BLaER1 treated with 17β-estradiol and CSF1 and Interleukin-3, amounts not matched to agents 10 nM and 100 nM (cell line): ENCODE results near the gene SULT1C3.
"Not testable (repeated sequence)": the region's sequence is repeated elsewhere in the genome, so short reads cannot be mapped to it uniquely, and the experiment has no call there.

Source experiments
- H3K27ac ChIP-seq, 11 experiments: shearing (Covaris generic); formaldehyde crosslinking; 2 replicates each; pipeline ENCODE4 v1.8.1; 2022
- H3K27me3 ChIP-seq, 11 experiments: shearing (Covaris generic); formaldehyde crosslinking; 2 replicates each; pipeline ENCODE4 v1.8.1; 2022
- H3K36me3 ChIP-seq, 11 experiments: shearing (Covaris generic); formaldehyde crosslinking; 2 replicates each; pipeline ENCODE4 v1.8.1; 2022
- H3K4me1 ChIP-seq, 10 experiments: shearing (Covaris generic); formaldehyde crosslinking; 2 replicates each; pipeline ENCODE4 v1.8.1; 2022
- H3K4me2 ChIP-seq, 11 experiments: shearing (Covaris generic); formaldehyde crosslinking; 2 replicates each; pipeline ENCODE4 v1.8.1; 2022
- H3K4me3 ChIP-seq, 10 experiments: shearing (Covaris generic); formaldehyde crosslinking; 2 replicates each; pipeline ENCODE4 v1.8.1; 2022
- H3K9ac ChIP-seq, 11 experiments: shearing (Covaris generic); formaldehyde crosslinking; 2 replicates each; pipeline ENCODE4 v1.8.1; 2022
- H3K9me3 ChIP-seq, 11 experiments: shearing (Covaris generic); formaldehyde crosslinking; replicated peaks in 1 of 11; 2 replicates each; pipeline ENCODE4 v1.8.1; 2022
- H4K20me1 ChIP-seq, 11 experiments: shearing (Covaris generic); formaldehyde crosslinking; 2 replicates each; pipeline ENCODE4 v1.8.1; 2022
- Cebpa-rat ChIP-seq, 11 experiments: shearing (Covaris generic); IDR thresholded peaks; 2 replicates each; pipeline ENCODE4 v1.8.1; 2022

The SULT1C3 gene

GRCh38 chr2:108279468-108279867, 39.7 kb downstream of the SULT1C3 start:
- Histone ChIP-seq H3K27ac (no peak overlapping the region), H3K9me3 (peaks cover 0 to 6% (median 0%) of the 10 kb centered on the region in 11 experiments; a peak in 4 of 22 replicates), H3K4me1 (peaks cover 0 to 16% (median 5%) of the 10 kb centered on the region in 10 experiments; a peak in 8 of 20 replicates), H3K4me3 (no peak overlapping the region), H3K9ac (no peak overlapping the region), H3K27me3 (no peaks in the 10 kb centered on the region), H4K20me1 (no peaks in the 10 kb centered on the region), H3K4me2 (0 out of 22 replicates have a peak overlapping the region, but pooled peaks of 1 of the 11 experiments have one; percentile 11), H3K36me3 (no peaks in the 10 kb centered on the region)
- TF ChIP-seq Cebpa-rat (IDR thresholded peaks at IDR 0.05): no peak

- no peak overlapping the region for H3K4me3 ChIP-seq
- TF ChIP-seq Cebpa-rat (IDR thresholded peaks at IDR 0.05): no peak
- H3K9ac ChIP-seq: no peak overlapping the region
- peaks cover 0 to 6% (median 0%) of the 10 kb centered on the region in 11 experiments; a peak in 4 of 22 replicates for H3K9me3 ChIP-seq
- H3K36me3 ChIP-seq: no peaks in the 10 kb centered on the region
- H3K27ac ChIP-seq: no peak overlapping the region
- peaks cover 0 to 16% (median 5%) of the 10 kb centered on the region in 10 experiments; a peak in 8 of 20 replicates for H3K4me1 ChIP-seq
- H3K4me2 ChIP-seq: no peak overlapping the region
- no peaks in the 10 kb centered on the region for H3K27me3 ChIP-seq
- H4K20me1 ChIP-seq: no peaks in the 10 kb centered on the region
These were observed 40.7 kb downstream of the SULT1C3 start for GRCh38 chr2:108280466-108280865.

GRCh38 chr2:108284566-108284965, 44.8 kb downstream of the SULT1C3 start:
- not testable (repeated sequence) for H3K9me3 ChIP-seq, H3K27me3 ChIP-seq, H3K9ac ChIP-seq, H3K4me1 ChIP-seq, H4K20me1 ChIP-seq, H3K4me3 ChIP-seq, H3K36me3 ChIP-seq, H3K27ac ChIP-seq, H3K4me2 ChIP-seq

GRCh38 chr2:108285616-108286015, 45.8 kb downstream of the SULT1C3 start:
- no peaks in the 10 kb centered on the region for H3K27me3 ChIP-seq
- TF ChIP-seq Cebpa-rat (IDR thresholded peaks at IDR 0.05): no peak
- H3K27ac ChIP-seq: no peak overlapping the region

GRCh38 chr2:108287169-108287568, 47.4 kb downstream of the SULT1C3 start:
- Histone ChIP-seq H4K20me1 (no peaks in the 10 kb centered on the region), H3K9me3 (peaks cover 0 to 6% (median 0%) of the 10 kb centered on the region in 11 experiments; a peak in 4 of 22 replicates), H3K36me3 (no peaks in the 10 kb centered on the region), H3K4me3 (no peak overlapping the region), H3K4me1 (no peaks in the 10 kb centered on the region), H3K27me3 (no peaks in the 10 kb centered on the region), H3K9ac (no peak overlapping the region), H3K27ac (no peak overlapping the region), H3K4me2 (no peak overlapping the region)
- peak in 2 of 11 experiments; percentile 6 to 19; a peak in 1 of 22 replicates for TF ChIP-seq Cebpa-rat (IDR thresholded peaks at IDR 0.05)

More at GRCh38 chr2:108285616-108286015, 45.8 kb downstream of the SULT1C3 start:
- Histone ChIP-seq H3K9ac (no peak overlapping the region), H3K4me1 (no peaks in the 10 kb centered on the region), H3K4me2 (no peak overlapping the region), H3K4me3 (no peak overlapping the region), H3K36me3 (no peaks in the 10 kb centered on the region), H3K9me3 (peaks cover 0 to 6% (median 0%) of the 10 kb centered on the region in 11 experiments; a peak in 4 of 22 replicates), H4K20me1 (no peaks in the 10 kb centered on the region)

- H3K36me3 ChIP-seq: no peaks in the 10 kb centered on the region
- no peak for TF ChIP-seq Cebpa-rat (IDR thresholded peaks at IDR 0.05)
- no peak within 1 kb of the TSS for H3K27ac ChIP-seq
- no peaks in the 10 kb centered on the region for H3K27me3 ChIP-seq
- peaks cover 0 to under 1% (median 0%) of the 10 kb centered on the region in 11 experiments; a peak in 1 of 22 replicates for H3K9me3 ChIP-seq
- no peaks in the 10 kb centered on the region for H4K20me1 ChIP-seq
- H3K4me2 ChIP-seq: no peak within 1 kb of the TSS
- no peak within 1 kb of the TSS for H3K9ac ChIP-seq
- no peak within 1 kb of the TSS for H3K4me3 ChIP-seq
- H3K4me1 ChIP-seq: no peaks in the 10 kb centered on the region
These were observed 48.9 kb downstream of the SULT1C3 start, which contains the start of gene SULT1C2 for GRCh38 chr2:108288534-108289106. Gene SULT1C2, plus strand, starts transcription at chr2:108288895. Its CDS starts 4,773 bp downstream, at chr2:108293668.

GRCh38 chr2:108293850-108294249, 54.1 kb downstream of the SULT1C3 start:
- Histone ChIP-seq H3K27me3 (no peaks in the 10 kb centered on the region), H3K4me1 (no peaks in the 10 kb centered on the region), H3K4me3 (no peak overlapping the region), H3K9ac (no peak overlapping the region), H3K4me2 (no peak overlapping the region), H3K9me3 (peaks cover 5 to 15% (median 10%) of the 10 kb centered on the region in 11 experiments; a peak in 11 of 22 replicates), H3K27ac (no peak overlapping the region), H4K20me1 (no peaks in the 10 kb centered on the region), H3K36me3 (no peaks in the 10 kb centered on the region)
- no peak for TF ChIP-seq Cebpa-rat (IDR thresholded peaks at IDR 0.05)

GRCh38 chr2:108297436-108298141, 57.8 kb downstream of the SULT1C3 start:
- Histone ChIP-seq H3K27me3 (no peaks in the 10 kb centered on the region), H3K9ac (no peak overlapping the region), H3K36me3 (no peaks in the 10 kb centered on the region), H3K4me1 (peaks cover 0 to 7% (median 0%) of the 10 kb centered on the region in 10 experiments; a peak in 3 of 20 replicates), H3K4me2 (no peak overlapping the region), H3K9me3 (peaks cover 5 to 15% (median 10%) of the 10 kb centered on the region in 11 experiments; a peak in 11 of 22 replicates), H4K20me1 (no peaks in the 10 kb centered on the region), H3K4me3 (no peak overlapping the region), H3K27ac (no peak overlapping the region)
- no peak for TF ChIP-seq Cebpa-rat (IDR thresholded peaks at IDR 0.05)

GRCh38 chr2:108301558-108301957, 61.8 kb downstream of the SULT1C3 start:
- Histone ChIP-seq H3K9me3 (peaks cover 5 to 15% (median 10%) of the 10 kb centered on the region in 11 experiments; a peak in 11 of 22 replicates), H3K4me3 (no peak overlapping the region), H3K27me3 (no peaks in the 10 kb centered on the region), H3K9ac (no peak overlapping the region), H3K4me2 (peak overlapping the region in 2 of 11 experiments; percentile 14 to 25; a peak in 1 of 22 replicates), H3K4me1 (peaks cover 0 to 16% (median 8%) of the 10 kb centered on the region in 10 experiments; a peak in 12 of 20 replicates), H3K27ac (no peak overlapping the region), H3K36me3 (no peaks in the 10 kb centered on the region), H4K20me1 (no peaks in the 10 kb centered on the region)
- TF ChIP-seq Cebpa-rat (IDR thresholded peaks at IDR 0.05): no peak
